ENCODE data around the gene NCKIPSD.

GRCh38 chr3:48707157-48707556 lies 21.4 kb upstream of the NCKIPSD start:
- no peak for TF ChIP-seq CTCF (conservative IDR thresholded peaks at IDR 0.05 in 1 of 2, IDR thresholded peaks at IDR 0.05 in 1 of 2; ENCODE audit: extremely low read depth in 1 of 2, insufficient read depth in 1 of 2, low read depth in 1 of 2, low read length in 2 of 2)
- TF ChIP-seq EZH2 (IDR thresholded peaks at IDR 0.05; ENCODE audit: borderline replicate concordance, low read length): no peak

Measured in mammary epithelial cell (primary cell).